ENCODE data around the gene RAB22A. TPM values are rescaled to one million over a fixed set of nuclear protein-coding genes. Genes with fewer than 3 reads are reported as not detected.

Gene RAB22A
- total and polyA plus RNA-seq, 9 of the 15 experiments (the other 6 are each of a cell fraction or from before 2014, with no cell fraction given) = 1.1 to 8.0 (median 6.7) TPM

DNA sequence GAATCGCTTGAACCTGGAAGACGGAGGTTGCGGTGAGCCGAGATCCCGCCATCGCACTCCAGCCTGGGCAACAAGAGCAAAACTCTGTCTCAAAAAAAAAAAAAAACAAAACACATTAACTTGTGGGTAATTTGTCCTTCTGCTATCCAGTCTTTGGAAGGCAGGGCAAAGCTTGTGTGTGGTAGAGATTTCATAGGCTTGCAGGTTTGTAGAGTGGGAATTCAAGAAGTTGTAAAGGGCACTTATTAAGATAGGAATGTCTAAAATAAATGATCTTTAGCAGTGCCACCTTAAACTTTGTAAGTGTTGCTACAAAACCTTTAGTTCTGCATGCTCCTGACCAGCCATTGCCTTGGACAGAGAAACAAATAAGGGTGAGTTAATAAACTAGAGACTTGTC lies 87.9 kb downstream of the RAB22A start:
- peaks cover 6 to 21% of the 10 kb centered on the region in 2 experiments for H3K4me1 ChIP-seq (replicated peaks in 1 of 2; ENCODE audit: control insufficient read depth in 2 of 2, insufficient read depth in 2 of 2, low read length in 2 of 2)
- in situ Hi-C loops (cut with MboI) = no loop called here
- DNase-seq (ENCODE audit: extremely low read depth in 1 of 4, low spot score in 3 of 4) (no peak), FAIRE-seq (no peak), ATAC-seq (no peak)
- BruUV-seq (replicated peaks) = no TSS peak
- H3K36me3 ChIP-seq (ENCODE audit: control insufficient read depth, insufficient read depth, low read length) = peaks cover 65% of the 10 kb centered on the region
- no peak overlapping the region for H3K4me2 ChIP-seq (ENCODE audit: insufficient read depth, low read length)
- no peak overlapping the region for H3K9ac ChIP-seq (ENCODE audit: insufficient read depth in 1 of 2, low read depth in 2 of 2, low read length in 2 of 2)
- H3K79me2 ChIP-seq (ENCODE audit: control insufficient read depth, insufficient read depth, low read length) = peaks cover 97% of the 10 kb centered on the region
- H3K27ac ChIP-seq (ENCODE audit: extremely low read depth, low read depth, low read length) = no peak overlapping the region
- no peak overlapping the region for H2AFZ ChIP-seq (ENCODE audit: low read depth, low read length)
- no peak overlapping the region for H3K4me3 ChIP-seq
- H3K9me3 ChIP-seq (replicated peaks; ENCODE audit: control insufficient read depth, insufficient read depth, low read depth, low read length) = no peaks in the 10 kb centered on the region
- no peaks in the 10 kb centered on the region for H3K27me3 ChIP-seq (ENCODE audit: control insufficient read depth in 2 of 2, insufficient read depth in 2 of 2, low read length in 2 of 2)
- WGBS (ENCODE audit: insufficient coverage, low coverage, missing lambda C conversion rate) = 96% methylated on average over 4 of the region's 6 CpGs
- TF ChIP-seq MCM7 (IDR thresholded peaks at IDR 0.05) = no peak
- TF ChIP-seq PYGO2 (tag; IDR thresholded peaks at IDR 0.05) = no peak
- no peak for TF ChIP-seq HDAC6 (IDR thresholded peaks at IDR 0.05; ENCODE audit: low read depth, low read length)
- no peak for TF ChIP-seq JUNB (CRISPR knock-in tag; conservative IDR thresholded peaks at IDR 0.05)
- TF ChIP-seq KLF6 (CRISPR knock-in tag; IDR thresholded peaks at IDR 0.05; ENCODE audit: borderline replicate concordance) = no peak
- no peak for TF ChIP-seq SMAD4 (CRISPR knock-in tag; conservative IDR thresholded peaks at IDR 0.05)
- TF ChIP-seq BHLHE40 (IDR thresholded peaks at IDR 0.05; ENCODE audit: low read length) = no peak
- no peak for TF ChIP-seq RFX5 (IDR thresholded peaks at IDR 0.05; ENCODE audit: low read depth, low read length)
- TF ChIP-seq NCOA4 (IDR thresholded peaks at IDR 0.05; ENCODE audit: partially characterized antibody) = no peak
- TF ChIP-seq PTTG1 (tag; IDR thresholded peaks at IDR 0.05; ENCODE audit: low read depth) = no peak
- no peak for TF ChIP-seq ZNF717 (CRISPR knock-in tag; IDR thresholded peaks at IDR 0.05)
- no peak for TF ChIP-seq ZBTB7A (IDR thresholded peaks at IDR 0.05; ENCODE audit: borderline replicate concordance, control insufficient read depth, low read depth, low read length)
- TF ChIP-seq, protein P1, sequence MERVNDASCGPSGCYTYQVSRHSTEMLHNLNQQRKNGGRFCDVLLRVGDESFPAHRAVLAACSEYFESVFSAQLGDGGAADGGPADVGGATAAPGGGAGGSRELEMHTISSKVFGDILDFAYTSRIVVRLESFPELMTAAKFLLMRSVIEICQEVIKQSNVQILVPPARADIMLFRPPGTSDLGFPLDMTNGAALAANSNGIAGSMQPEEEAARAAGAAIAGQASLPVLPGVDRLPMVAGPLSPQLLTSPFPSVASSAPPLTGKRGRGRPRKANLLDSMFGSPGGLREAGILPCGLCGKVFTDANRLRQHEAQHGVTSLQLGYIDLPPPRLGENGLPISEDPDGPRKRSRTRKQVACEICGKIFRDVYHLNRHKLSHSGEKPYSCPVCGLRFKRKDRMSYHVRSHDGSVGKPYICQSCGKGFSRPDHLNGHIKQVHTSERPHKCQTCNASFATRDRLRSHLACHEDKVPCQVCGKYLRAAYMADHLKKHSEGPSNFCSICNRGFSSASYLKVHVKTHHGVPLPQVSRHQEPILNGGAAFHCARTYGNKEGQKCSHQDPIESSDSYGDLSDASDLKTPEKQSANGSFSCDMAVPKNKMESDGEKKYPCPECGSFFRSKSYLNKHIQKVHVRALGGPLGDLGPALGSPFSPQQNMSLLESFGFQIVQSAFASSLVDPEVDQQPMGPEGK (CRISPR knock-in tag; IDR thresholded peaks at IDR 0.05; ENCODE audit: borderline replicate concordance) = no peak
- TF ChIP-seq CREB3L1 (IDR thresholded peaks at IDR 0.05; ENCODE audit: borderline replicate concordance, low read depth) = no peak
- TF ChIP-seq NELFE (IDR thresholded peaks at IDR 0.05; ENCODE audit: insufficient read depth, insufficient read length) = no peak
- TF ChIP-seq TBL1XR1 (IDR thresholded peaks at IDR 0.05; ENCODE audit: low read length in 2 of 2) = no peak
- peaks cover 39% of the 10 kb centered on the region for H4K20me1 ChIP-seq (replicated peaks; ENCODE audit: control insufficient read depth, insufficient read depth, low read length)
- ChIA-PET CTCF (ENCODE audit: low intra/inter-chr PET ratio) (no interaction called here), POLR2A (no interaction called here)
- intact Hi-C loops (cut with micrococcal nuclease) = no loop called here
- H3K9me1 ChIP-seq (ENCODE audit: control insufficient read depth, insufficient read depth, low read length) = no peaks in the 10 kb centered on the region
